ENCODE results near the gene ZDHHC3.

Gene ZDHHC3

DNA sequence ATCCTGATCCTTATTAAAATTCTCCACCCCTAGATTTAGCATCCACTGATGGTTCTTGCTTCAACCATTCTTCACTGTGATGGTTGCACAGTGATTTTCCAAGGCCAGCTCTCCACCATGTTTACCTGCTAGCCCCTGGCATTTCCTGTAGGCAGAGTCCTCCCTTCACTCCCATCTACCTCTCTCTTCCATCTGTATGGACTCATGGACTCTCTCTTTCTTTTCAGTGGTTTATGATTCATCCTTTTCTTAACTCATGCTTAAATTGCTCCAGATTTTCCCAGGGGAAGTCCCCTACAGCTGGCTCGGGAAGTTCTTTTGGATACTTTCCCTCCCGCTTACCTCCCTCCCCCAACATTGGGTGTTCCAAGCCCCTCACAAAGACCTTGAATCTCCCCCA, 82.9 kb downstream of the ZDHHC3 start:
- H3K4me1 ChIP-seq (ENCODE audit: low read length) = no peaks in the 10 kb centered on the region
- no peaks in the 10 kb centered on the region for H4K20me1 ChIP-seq (ENCODE audit: insufficient read depth, low read length)
- TF ChIP-seq EZH2 (optimal IDR thresholded peaks at IDR 0.05; ENCODE audit: low read depth, low read length) = no peak
- no peak for TF ChIP-seq EZH2phosphoT487 (IDR thresholded peaks at IDR 0.05; ENCODE audit: low read length)
- no peaks in the 10 kb centered on the region for H3K79me2 ChIP-seq (ENCODE audit: low read length)
- H2AFZ ChIP-seq (ENCODE audit: low read length) = no peak overlapping the region
- H3K9me3 ChIP-seq (replicated peaks; ENCODE audit: insufficient read depth, low read length) = no peaks in the 10 kb centered on the region
- no peak overlapping the region for H3K4me2 ChIP-seq (ENCODE audit: low read depth, low read length)
- no peak overlapping the region for H3K4me3 ChIP-seq (ENCODE audit: low read length)
- H3K27me3 ChIP-seq (replicated peaks; ENCODE audit: insufficient read depth, low read length) = no peaks in the 10 kb centered on the region
- H3F3A ChIP-seq (ENCODE audit: insufficient read depth, low read length) = no peaks in the 10 kb centered on the region
- no peaks in the 10 kb centered on the region for H3K36me3 ChIP-seq (replicated peaks; ENCODE audit: insufficient read depth, low read length)
- H3K27ac ChIP-seq (ENCODE audit: low read length) = no peak overlapping the region
- H3K9me2 ChIP-seq (replicated peaks; ENCODE audit: insufficient read depth, low read length) = no peaks in the 10 kb centered on the region
- H3K9ac ChIP-seq (ENCODE audit: low read length) = no peak overlapping the region
- no peak for DNase-seq

GRCh38 chr3:44892689-44893088, 83.3 kb downstream of the ZDHHC3 start:
- H2AFZ ChIP-seq (ENCODE audit: low read length) = no peak overlapping the region
- H3K9ac ChIP-seq (ENCODE audit: low read length) = no peak overlapping the region
- no peaks in the 10 kb centered on the region for H3K36me3 ChIP-seq (replicated peaks; ENCODE audit: insufficient read depth, low read length)
- no peaks in the 10 kb centered on the region for H3K79me2 ChIP-seq (ENCODE audit: low read length)
- H3K4me3 ChIP-seq (ENCODE audit: low read length) = no peak overlapping the region
- H3K9me3 ChIP-seq (replicated peaks; ENCODE audit: insufficient read depth, low read length) = no peaks in the 10 kb centered on the region
- no peaks in the 10 kb centered on the region for H3F3A ChIP-seq (ENCODE audit: insufficient read depth, low read length)
- no peaks in the 10 kb centered on the region for H3K4me1 ChIP-seq (ENCODE audit: low read length)
- no peak for DNase-seq
- no peak overlapping the region for H3K4me2 ChIP-seq (ENCODE audit: low read depth, low read length)
- H3K27me3 ChIP-seq (replicated peaks; ENCODE audit: insufficient read depth, low read length) = no peaks in the 10 kb centered on the region
- H3K27ac ChIP-seq (ENCODE audit: low read length) = no peak overlapping the region
- H4K20me1 ChIP-seq (ENCODE audit: insufficient read depth, low read length) = no peaks in the 10 kb centered on the region
- TF ChIP-seq EZH2 (optimal IDR thresholded peaks at IDR 0.05; ENCODE audit: low read depth, low read length) (no peak), CTCF (IDR thresholded peaks at IDR 0.05; ENCODE audit: low read length) (no peak), EZH2phosphoT487 (IDR thresholded peaks at IDR 0.05; ENCODE audit: low read length) (no peak)
- H3K9me2 ChIP-seq (replicated peaks; ENCODE audit: insufficient read depth, low read length) = no peaks in the 10 kb centered on the region

- H3F3A ChIP-seq (ENCODE audit: insufficient read depth, low read length) = no peaks in the 10 kb centered on the region
- H3K9me2 ChIP-seq (replicated peaks; ENCODE audit: insufficient read depth, low read length) = no peaks in the 10 kb centered on the region
- no peak overlapping the region for H3K9ac ChIP-seq (ENCODE audit: low read length)
- no peaks in the 10 kb centered on the region for H3K36me3 ChIP-seq (replicated peaks; ENCODE audit: insufficient read depth, low read length)
- H3K4me3 ChIP-seq (ENCODE audit: low read length) = no peak overlapping the region
- no peaks in the 10 kb centered on the region for H4K20me1 ChIP-seq (ENCODE audit: insufficient read depth, low read length)
- no peaks in the 10 kb centered on the region for H3K27me3 ChIP-seq (replicated peaks; ENCODE audit: insufficient read depth, low read length)
- no peak overlapping the region for H3K4me2 ChIP-seq (ENCODE audit: low read depth, low read length)
- H3K4me1 ChIP-seq (ENCODE audit: low read length) = no peaks in the 10 kb centered on the region
- no peak overlapping the region for H3K27ac ChIP-seq (ENCODE audit: low read length)
- H3K9me3 ChIP-seq (replicated peaks; ENCODE audit: insufficient read depth, low read length) = no peaks in the 10 kb centered on the region
- no peaks in the 10 kb centered on the region for H3K79me2 ChIP-seq (ENCODE audit: low read length)
- no peak for DNase-seq
- no peak overlapping the region for H2AFZ ChIP-seq (ENCODE audit: low read length)
- TF ChIP-seq CTCF (IDR thresholded peaks at IDR 0.05; ENCODE audit: low read length) = no peak
- no peak for TF ChIP-seq EZH2 (optimal IDR thresholded peaks at IDR 0.05; ENCODE audit: low read depth, low read length)
- no peak for TF ChIP-seq EZH2phosphoT487 (IDR thresholded peaks at IDR 0.05; ENCODE audit: low read length)
Observed at GRCh38 chr3:44890852-44891251, 85.1 kb downstream of the ZDHHC3 start.

GRCh38 chr3:44890258-44890657, 85.7 kb downstream of the ZDHHC3 start:
- Histone ChIP-seq H3K9me3 (replicated peaks; ENCODE audit: insufficient read depth, low read length) (no peaks in the 10 kb centered on the region), H3K4me3 (ENCODE audit: low read length) (no peak overlapping the region), H3K27me3 (replicated peaks; ENCODE audit: insufficient read depth, low read length) (no peaks in the 10 kb centered on the region), H2AFZ (ENCODE audit: low read length) (no peak overlapping the region), H3K4me1 (ENCODE audit: low read length) (no peaks in the 10 kb centered on the region), H3K4me2 (ENCODE audit: low read depth, low read length) (no peak overlapping the region), H3F3A (ENCODE audit: insufficient read depth, low read length) (no peaks in the 10 kb centered on the region), H3K36me3 (replicated peaks; ENCODE audit: insufficient read depth, low read length) (no peaks in the 10 kb centered on the region), H4K20me1 (ENCODE audit: insufficient read depth, low read length) (no peaks in the 10 kb centered on the region), H3K27ac (ENCODE audit: low read length) (no peak overlapping the region), H3K79me2 (ENCODE audit: low read length) (no peaks in the 10 kb centered on the region), H3K9ac (ENCODE audit: low read length) (no peak overlapping the region), H3K9me2 (replicated peaks; ENCODE audit: insufficient read depth, low read length) (no peaks in the 10 kb centered on the region)
- TF ChIP-seq EZH2phosphoT487 (IDR thresholded peaks at IDR 0.05; ENCODE audit: low read length) (no peak), EZH2 (optimal IDR thresholded peaks at IDR 0.05; ENCODE audit: low read depth, low read length) (no peak), CTCF (IDR thresholded peaks at IDR 0.05; ENCODE audit: low read length) (no peak)
- DNase-seq = no peak
